ENCODE results near the gene SLC39A11. TPM values are rescaled to one million over a fixed set of nuclear protein-coding genes. Genes with fewer than 3 reads are reported as not detected.

Gene SLC39A11
- total RNA-seq, 1 experiment from 2014 or later: 46.4 TPM

- Histone ChIP-seq H3K27ac (ENCODE audit: low read depth, low read length) (peak overlapping the region; percentile 40), H3K4me3 (replicated peaks in 1 of 2; ENCODE audit: low read depth in 1 of 2, low read length in 2 of 2) (peak overlapping the region; percentile 17 to 37), H3K4me1 (ENCODE audit: control insufficient read depth in 1 of 2, insufficient read depth in 2 of 2, low read length in 2 of 2) (peaks cover 44 to 75% of the 10 kb centered on the region in 2 experiments), H3K79me2 (ENCODE audit: insufficient read depth, low read length) (no peaks in the 10 kb centered on the region), H3K9me2 (ENCODE audit: insufficient read depth) (no peaks in the 10 kb centered on the region), H2AFZ (ENCODE audit: low read depth, low read length, poor library complexity, severe bottlenecking) (peak overlapping the region; percentile 25), H3K9me3 (ENCODE audit: control insufficient read depth in 1 of 2, insufficient read depth in 1 of 2, low read depth in 1 of 2, low read length in 2 of 2) (no peaks in the 10 kb centered on the region), H3K9ac (ENCODE audit: low read length) (peak overlapping the region; percentile 50), H3K27me3 (ENCODE audit: insufficient read depth, low read length) (no peaks in the 10 kb centered on the region), H4K20me1 (ENCODE audit: insufficient read depth) (no peaks in the 10 kb centered on the region), H3K4me2 (ENCODE audit: low read length) (peak overlapping the region; percentile 76), H3K36me3 (ENCODE audit: control insufficient read depth in 1 of 2, insufficient read depth in 2 of 2, low read length in 2 of 2) (no peaks in the 10 kb centered on the region)
- intact Hi-C loops (cut with micrococcal nuclease): no loop called here
- peak; percentile 71 for ATAC-seq
- CTCF ChIA-PET: interaction anchor here (1.6 kb wide), 1 partner anchor 35 kb away, joined by 4 read pairs; no protein-coding TSS in a partner anchor
- RAD21 ChIA-PET (ENCODE audit: low non-redundant PET in 1 of 2, low total read pairs in 2 of 2, uncharacterized antibody in 2 of 2, unreplicated experiment in 2 of 2): interaction anchor here (0.7 to 1.1 kb wide), 6 partner anchors 9 to 56 kb away, joined by 3 to 11 read pairs (median 4); no protein-coding TSS in a partner anchor
- peak; percentile 81 for DNase-seq (ENCODE audit: low read depth, low spot score)
- POLR2A ChIA-PET: interaction anchor here (0.6 to 1.5 kb wide), 6 partner anchors 12 to 46 kb away, joined by 3 to 9 read pairs (median 5); no protein-coding TSS in a partner anchor
- no TSS peak for BruUV-seq (replicated peaks)
- TF ChIP-seq CTCF (IDR thresholded peaks at IDR 0.05 in 2 of 3, conservative IDR thresholded peaks at IDR 0.05 in 1 of 3; ENCODE audit: borderline replicate concordance in 1 of 3, insufficient read depth in 1 of 3, low read depth in 2 of 3, low read length in 2 of 3) (no peak), YY1 (IDR thresholded peaks at IDR 0.05; ENCODE audit: extremely low read depth, insufficient replicate concordance, low read depth, low read length) (peak; percentile 19), TCF7L2 (IDR thresholded peaks at IDR 0.05; ENCODE audit: borderline replicate concordance, extremely low read depth, insufficient read depth, insufficient read length) (no peak), CBX3 (IDR thresholded peaks at IDR 0.05; ENCODE audit: low read depth) (0 out of 2 replicates have a peak, but pooled peaks have one; percentile 11), SIN3A (IDR thresholded peaks at IDR 0.05; ENCODE audit: low read depth) (no peak), ZBTB33 (IDR thresholded peaks at IDR 0.05; ENCODE audit: extremely low read depth, insufficient replicate concordance, low read length) (no peak), JUND (IDR thresholded peaks at IDR 0.05) (no peak), POLR2AphosphoS5 (IDR thresholded peaks at IDR 0.05; ENCODE audit: low read depth, low read length) (0 out of 2 replicates have a peak, but pooled peaks have one; percentile 12), SRF (IDR thresholded peaks at IDR 0.05; ENCODE audit: low read depth) (no peak), ZNF274 (IDR thresholded peaks at IDR 0.05; ENCODE audit: low read depth, low read length) (no peak), ZFX (IDR thresholded peaks at IDR 0.05) (no peak), POLR2A (IDR thresholded peaks at IDR 0.05; ENCODE audit: borderline replicate concordance, extremely low read depth, insufficient read depth, insufficient read length) (no peak), SP1 (IDR thresholded peaks at IDR 0.05; ENCODE audit: low read depth) (peak; percentile 15; the same call in 1 of the 2 replicates), ELF1 (IDR thresholded peaks at IDR 0.05; ENCODE audit: borderline replicate concordance, low read depth) (no peak), EGR1 (IDR thresholded peaks at IDR 0.05; ENCODE audit: low read depth) (peak; percentile 68; the same call in 1 of the 2 replicates), ATF3 (IDR thresholded peaks at IDR 0.05) (no peak), CEBPB (IDR thresholded peaks at IDR 0.05; ENCODE audit: low read depth) (no peak), RAD21 (IDR thresholded peaks at IDR 0.05; ENCODE audit: low read depth) (no peak), EZH2phosphoT487 (IDR thresholded peaks at IDR 0.05; ENCODE audit: borderline replicate concordance) (no peak)
Measured at GRCh38 chr17:72614871-72615626, 477.4 kb downstream of the SLC39A11 start.
